Activated naive CD8-positive, alpha-beta T cell treated with anti-CD3 and anti-CD28 coated beads, Interleukin-2, amount 50 U/mL, for 16 hours (primary cell): ENCODE results near the gene FASLG.

Experiments used
- DNase-seq: peaks from one replicate; pipeline ENCODE4 v3.0.0-alpha.2; 2020; ENCODE audit warnings: low read depth, low spot score

FASLG gene

GRCh38 chr1:172646653-172647052, 12.2 kb upstream of the FASLG start:
- no peak for DNase-seq

- DNase-seq: no peak
These were observed 11.8 kb upstream of the FASLG start for GRCh38 chr1:172647110-172647564.

- no peak for DNase-seq
These were observed 10.9 kb upstream of the FASLG start for GRCh38 chr1:172647987-172648386.

GRCh38 chr1:172650474-172651193, 8.3 kb upstream of the FASLG start:
- DNase-seq: no peak

GRCh38 chr1:172653015-172653709, 5.7 kb upstream of the FASLG start:
- no peak for DNase-seq

GRCh38 chr1:172654535-172654934, 4.4 kb upstream of the FASLG start:
- DNase-seq: no peak

- no peak for DNase-seq
These were observed 2.3 kb upstream of the FASLG start for GRCh38 chr1:172656576-172656975.

GRCh38 chr1:172657586-172657985, 1.3 kb upstream of the FASLG start:
- DNase-seq: no peak

GRCh38 chr1:172661107-172661506, 2.2 kb downstream of the FASLG start:
- DNase-seq: no peak

GRCh38 chr1:172662464-172663109, 3.7 kb downstream of the FASLG start:
- peak; percentile 81 for DNase-seq

- DNase-seq: no peak
These were observed 4.8 kb downstream of the FASLG start for GRCh38 chr1:172663732-172664131.

GRCh38 chr1:172668097-172668496, 9.2 kb downstream of the FASLG start:
- no peak for DNase-seq

GRCh38 chr1:172669011-172669410, 10.1 kb downstream of the FASLG start:
- no peak for DNase-seq

GRCh38 chr1:172670316-172670715, 11.4 kb downstream of the FASLG start:
- no peak for DNase-seq

GRCh38 chr1:172670791-172671190, 11.9 kb downstream of the FASLG start:
- DNase-seq: peak; percentile 17

GRCh38 chr1:172671591-172671990, 12.7 kb downstream of the FASLG start:
- DNase-seq: no peak

- no peak for DNase-seq
These were observed 13.8 kb downstream of the FASLG start for GRCh38 chr1:172672720-172673119.

GRCh38 chr1:172673761-172674160, 14.9 kb downstream of the FASLG start:
- DNase-seq: no peak

GRCh38 chr1:172674831-172675613, 16.1 kb downstream of the FASLG start:
- DNase-seq: no peak

- no peak for DNase-seq
These were observed 20.3 kb downstream of the FASLG start for GRCh38 chr1:172679000-172679772.

- no peak for DNase-seq
These were observed 21.3 kb downstream of the FASLG start for GRCh38 chr1:172680244-172680643.
